Lung microvascular endothelial cell (primary cell): ENCODE results near the gene MROH9. TPM values are rescaled to one million over a fixed set of nuclear protein-coding genes. Genes with fewer than 3 reads are reported as not detected.
"Not testable (repeated sequence)": the region's sequence is repeated elsewhere in the genome, so short reads cannot be mapped to it uniquely, and the experiment has no call there.

Experiments used
- DNase-seq, 2 donors: peaks; one replicate each; pipeline versions ENCODE4 v3.0.0 to v3.0.0-alpha.2; 2010; ENCODE audit warnings: low read depth in 2 of 2
- total RNA-seq: library from RNA; depleted of rRNA; stranded (reverse); fragments of >200 nt; gene quantifications from 2 replicates; pipeline ENCODE4 v1.2.1, GENCODE V29; 2014

Gene MROH9
- not detected in 2 replicates for total RNA-seq

- DNase-seq, result no peak
These were observed at the start of gene MROH9 for GRCh38 chr1:170935231-170935630. MROH9 (plus strand) TSS chr1:170935534; CDS start chr1:170945557, 10,023 bp downstream.

GRCh38 chr1:170885551-170885950, 49.8 kb upstream of the MROH9 start:
- DNase-seq, result no peak

GRCh38 chr1:170886460-170886859, 48.9 kb upstream of the MROH9 start:
- no peak for DNase-seq

GRCh38 chr1:170887726-170888125, 47.6 kb upstream of the MROH9 start:
- DNase-seq, result no peak

- no peak for DNase-seq
These were observed 43.5 kb upstream of the MROH9 start for GRCh38 chr1:170891872-170892271.

GRCh38 chr1:170893655-170894297, 41.6 kb upstream of the MROH9 start:
- no peak for DNase-seq

GRCh38 chr1:170903961-170904360, 31.4 kb upstream of the MROH9 start:
- DNase-seq, result no peak

GRCh38 chr1:170908942-170909341, 26.4 kb upstream of the MROH9 start:
- no peak for DNase-seq

GRCh38 chr1:170910273-170910672, 25.1 kb upstream of the MROH9 start:
- peak; percentile 28 to 77 for DNase-seq

- no peak for DNase-seq
These were observed 18.0 kb upstream of the MROH9 start for GRCh38 chr1:170917373-170917772.

GRCh38 chr1:170924656-170925055, 10.7 kb upstream of the MROH9 start:
- not testable (repeated sequence) for DNase-seq

GRCh38 chr1:170927955-170928840, 7.1 kb upstream of the MROH9 start:
- no peak for DNase-seq

GRCh38 chr1:170929412-170929834, 5.9 kb upstream of the MROH9 start:
- DNase-seq, result no peak

- DNase-seq, result peak; percentile 54 to 56
These were observed 5.3 kb upstream of the MROH9 start for GRCh38 chr1:170929835-170930554.

GRCh38 chr1:170931650-170932049, 3.7 kb upstream of the MROH9 start:
- no peak for DNase-seq

GRCh38 chr1:170932236-170932635, 3.1 kb upstream of the MROH9 start:
- DNase-seq, result no peak

GRCh38 chr1:170938281-170938680, 2.9 kb downstream of the MROH9 start:
- no peak for DNase-seq

GRCh38 chr1:170939476-170939875, 4.1 kb downstream of the MROH9 start:
- DNase-seq, result no peak

- DNase-seq, result not testable (repeated sequence)
These were observed 16.4 kb downstream of the MROH9 start for GRCh38 chr1:170951744-170952143.

- DNase-seq, result no peak
These were observed 24.1 kb downstream of the MROH9 start for GRCh38 chr1:170959385-170959784.

GRCh38 chr1:170964506-170964905, 29.2 kb downstream of the MROH9 start:
- DNase-seq, result no peak
